RWPE1 (cell line): ENCODE results near the gene SDHC.
"Not testable (repeated sequence)": the region's sequence is repeated elsewhere in the genome, so short reads cannot be mapped to it uniquely, and the experiment has no call there.

Experiments used
- CTCF ChIA-PET: fragments of 350-600 bp; sonication (Branson Sonifier 250); formaldehyde crosslinking; extraction: SDS; loops from one replicate; lab custom pipeline; 2021; lab: Yijun Ruan, JAX
- POLR2A ChIA-PET: fragments of 400-600 bp; formaldehyde crosslinking; extraction: SDS; loops from one replicate; lab custom pipeline; 2020; ENCODE audit warnings: antibody characterized with exemption; ENCODE audit not compliant: low non-redundant PET; lab: Yijun Ruan, JAX
- DNase-seq: peaks from one replicate; pipeline ENCODE4 v3.0.0; 2012; ENCODE audit warnings: low spot score
- H3K27ac ChIP-seq: fragments of 450-650 bp; 2 replicates; pipeline ENCODE4 v1.5.1; 2017
- CTCF ChIP-seq: fragments of 450-650 bp; conservative IDR thresholded peaks from 2 replicates; pipeline ENCODE4 v1.5.1; 2017; ENCODE audit warnings: low read depth, mild to moderate bottlenecking

SDHC gene

GRCh38 chr1:161382214-161383019 lies 68.2 kb downstream of the SDHC start:
- H3K27ac ChIP-seq: peak overlapping the region; percentile 90
- ChIA-PET POLR2A (interaction anchor here (0.6 kb wide), 1 partner anchor 157 kb away, joined by 4 read pairs; no protein-coding TSS in a partner anchor), CTCF (interaction anchor here (0.6 to 3.1 kb wide), 18 partner anchors 10 to 352 kb away, joined by 3 to 23 read pairs (median 4); partner anchors contain the start of genes ADAMTS4 and TOMM40L)
- TF ChIP-seq CTCF: peak; percentile 72
- DNase-seq: peak; percentile 54

- no peak for TF ChIP-seq CTCF
Measured at GRCh38 chr1:161388639-161389038, 74.5 kb downstream of the SDHC start.

GRCh38 chr1:161389158-161389557 lies 75.0 kb downstream of the SDHC start:
- POLR2A ChIA-PET, DNase-seq: not testable (repeated sequence)
- peak overlapping the region; percentile 92 for H3K27ac ChIP-seq
- CTCF ChIA-PET: interaction anchor here (1.2 kb wide), 1 partner anchor 392 kb away, joined by 3 read pairs; no protein-coding TSS in a partner anchor

More at GRCh38 chr1:161388639-161389038, 74.5 kb downstream of the SDHC start:
- ChIA-PET CTCF (interaction anchor here (0.7 kb wide), 1 partner anchor 202 kb away, joined by 4 read pairs; no protein-coding TSS in a partner anchor), POLR2A (no interaction called here)
- DNase-seq: no peak
- peak overlapping the region; percentile 92 for H3K27ac ChIP-seq

- ChIA-PET POLR2A (interaction anchor here (0.6 kb wide), 1 partner anchor 10 kb away, joined by 3 read pairs; no protein-coding TSS in a partner anchor), CTCF (interaction anchor here (1.2 kb wide), 1 partner anchor 393 kb away, joined by 3 read pairs; no protein-coding TSS in a partner anchor)
- H3K27ac ChIP-seq: peak overlapping the region; percentile 92
- peak; percentile 92 for DNase-seq
- TF ChIP-seq CTCF: no peak
Measured at GRCh38 chr1:161389691-161390558, 75.7 kb downstream of the SDHC start.

GRCh38 chr1:161390559-161390858 lies 76.3 kb downstream of the SDHC start:
- no peak for TF ChIP-seq CTCF
- ChIA-PET CTCF (no interaction called here), POLR2A (interaction anchor here (0.6 kb wide), 1 partner anchor 9 kb away, joined by 3 read pairs; no protein-coding TSS in a partner anchor)
- peak overlapping the region; percentile 92 for H3K27ac ChIP-seq
- DNase-seq: peak; percentile 26

GRCh38 chr1:161391136-161391535 lies 77.0 kb downstream of the SDHC start:
- DNase-seq, CTCF ChIA-PET, H3K27ac ChIP-seq, POLR2A ChIA-PET: not testable (repeated sequence)

- TF ChIP-seq CTCF: no peak
- no peak overlapping the region for H3K27ac ChIP-seq
- ChIA-PET POLR2A (no interaction called here), CTCF (no interaction called here)
- no peak for DNase-seq
Measured at GRCh38 chr1:161391611-161392010, 77.4 kb downstream of the SDHC start.
